Right atrium auricular region (tissue), 2 donors: Measurements from ENCODE around the gene STX16. TPM values are rescaled to one million over a fixed set of nuclear protein-coding genes. Genes with fewer than 3 reads are reported as not detected.

Source experiments
- DNase-seq: peaks from one replicate; pipeline ENCODE4 v3.0.0-alpha.2; 2019; ENCODE audit warnings: low spot score
- H3K27ac ChIP-seq, 2 donors: fragments of 200-600 bp; sonication (generic); 1 replicate in 1 of 2; 2 replicates in 1 of 2; pipeline ENCODE4 v1.5.1; 2016 to 2019
- H3K27me3 ChIP-seq, 2 donors: fragments of 200-600 bp; sonication (generic); one replicate each; pipeline versions ENCODE4 v1.5.1 to v1.6.0; 2017 to 2019
- H3K36me3 ChIP-seq: fragments of 200-600 bp; sonication (generic); one replicate; pipeline ENCODE4 v1.5.1; 2016
- H3K4me1 ChIP-seq, 2 donors: fragments of 200-600 bp; sonication (generic); one replicate each; pipeline versions ENCODE4 v1.5.1 to v1.6.0; 2017 to 2019
- H3K4me3 ChIP-seq, 2 donors: fragments of 200-600 bp; sonication (generic); 1 replicate in 1 of 2; 2 replicates in 1 of 2; pipeline ENCODE4 v1.5.1; 2017 to 2019; ENCODE audit warnings: mild to moderate bottlenecking in 1 of 2, moderate library complexity in 1 of 2
- H3K9me3 ChIP-seq, 2 donors: fragments of 200-600 bp; sonication (generic); one replicate each; pipeline ENCODE4 v1.5.1; 2019
- total RNA-seq, 2 donors: library from RNA; depleted of rRNA; stranded (reverse); fragments of >200 nt; gene quantifications; one replicate each; pipeline ENCODE4 v1.1.0, GENCODE V29; 2016
- TF ChIP-seq, protein P1 (sequence below), 2 donors: fragments of 200-600 bp; sonication (generic); IDR thresholded peaks; one replicate each; pipeline ENCODE4 v1.5.1; 2019; ENCODE audit warnings: antibody characterized with exemption in 2 of 2

Gene STX16
- total RNA-seq, 2 donors from 2014 or later = 20.9 to 26.1 TPM

DNA sequence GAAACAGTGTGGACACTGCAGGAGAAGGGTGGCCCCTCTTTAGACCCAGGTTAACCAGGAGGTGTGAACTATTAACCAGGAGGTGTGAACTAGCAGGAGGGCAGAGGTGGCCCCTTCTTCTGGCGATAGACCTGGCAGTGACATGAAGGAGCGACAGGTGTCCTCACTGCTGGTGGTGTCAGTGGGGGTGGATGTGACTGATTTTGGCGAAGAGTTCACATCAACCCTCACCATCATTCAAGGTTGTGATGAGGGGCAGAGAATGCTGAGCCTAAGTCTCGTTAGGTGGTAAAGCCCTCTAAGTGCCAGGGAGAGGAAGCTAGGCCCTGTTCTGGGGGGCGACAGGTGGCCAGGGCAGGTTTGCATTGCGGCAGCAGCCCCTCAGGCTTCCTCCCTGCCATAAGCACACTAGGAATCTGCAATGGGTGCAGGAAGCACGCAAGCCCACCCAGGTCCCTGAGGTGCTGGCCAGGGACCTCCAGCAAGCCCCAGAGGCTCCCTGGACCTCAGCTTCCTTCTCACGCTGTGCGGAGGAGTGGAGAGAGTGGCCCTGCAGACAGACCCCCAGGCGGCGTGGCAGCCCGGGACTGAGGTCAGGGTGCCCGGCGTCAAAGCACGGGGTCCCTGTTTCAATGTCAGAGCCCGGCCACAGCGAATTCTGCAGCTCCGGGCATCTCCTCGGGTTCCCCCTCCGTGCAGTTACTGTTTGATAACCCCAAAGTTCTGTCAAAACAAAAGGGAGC lies 55.2 kb downstream of the STX16 start:
- DNase-seq = peak; percentile 16
- no peak overlapping the region for H3K4me3 ChIP-seq
- H3K27ac ChIP-seq = no peak overlapping the region
- no peaks in the 10 kb centered on the region for H3K27me3 ChIP-seq
- no peaks in the 10 kb centered on the region for H3K9me3 ChIP-seq
- peaks cover 28% of the 10 kb centered on the region for H3K36me3 ChIP-seq
- H3K4me1 ChIP-seq = no peaks in the 10 kb centered on the region
- TF ChIP-seq, protein P1, sequence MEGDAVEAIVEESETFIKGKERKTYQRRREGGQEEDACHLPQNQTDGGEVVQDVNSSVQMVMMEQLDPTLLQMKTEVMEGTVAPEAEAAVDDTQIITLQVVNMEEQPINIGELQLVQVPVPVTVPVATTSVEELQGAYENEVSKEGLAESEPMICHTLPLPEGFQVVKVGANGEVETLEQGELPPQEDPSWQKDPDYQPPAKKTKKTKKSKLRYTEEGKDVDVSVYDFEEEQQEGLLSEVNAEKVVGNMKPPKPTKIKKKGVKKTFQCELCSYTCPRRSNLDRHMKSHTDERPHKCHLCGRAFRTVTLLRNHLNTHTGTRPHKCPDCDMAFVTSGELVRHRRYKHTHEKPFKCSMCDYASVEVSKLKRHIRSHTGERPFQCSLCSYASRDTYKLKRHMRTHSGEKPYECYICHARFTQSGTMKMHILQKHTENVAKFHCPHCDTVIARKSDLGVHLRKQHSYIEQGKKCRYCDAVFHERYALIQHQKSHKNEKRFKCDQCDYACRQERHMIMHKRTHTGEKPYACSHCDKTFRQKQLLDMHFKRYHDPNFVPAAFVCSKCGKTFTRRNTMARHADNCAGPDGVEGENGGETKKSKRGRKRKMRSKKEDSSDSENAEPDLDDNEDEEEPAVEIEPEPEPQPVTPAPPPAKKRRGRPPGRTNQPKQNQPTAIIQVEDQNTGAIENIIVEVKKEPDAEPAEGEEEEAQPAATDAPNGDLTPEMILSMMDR (IDR thresholded peaks at IDR 0.05) = no peak

DNA sequence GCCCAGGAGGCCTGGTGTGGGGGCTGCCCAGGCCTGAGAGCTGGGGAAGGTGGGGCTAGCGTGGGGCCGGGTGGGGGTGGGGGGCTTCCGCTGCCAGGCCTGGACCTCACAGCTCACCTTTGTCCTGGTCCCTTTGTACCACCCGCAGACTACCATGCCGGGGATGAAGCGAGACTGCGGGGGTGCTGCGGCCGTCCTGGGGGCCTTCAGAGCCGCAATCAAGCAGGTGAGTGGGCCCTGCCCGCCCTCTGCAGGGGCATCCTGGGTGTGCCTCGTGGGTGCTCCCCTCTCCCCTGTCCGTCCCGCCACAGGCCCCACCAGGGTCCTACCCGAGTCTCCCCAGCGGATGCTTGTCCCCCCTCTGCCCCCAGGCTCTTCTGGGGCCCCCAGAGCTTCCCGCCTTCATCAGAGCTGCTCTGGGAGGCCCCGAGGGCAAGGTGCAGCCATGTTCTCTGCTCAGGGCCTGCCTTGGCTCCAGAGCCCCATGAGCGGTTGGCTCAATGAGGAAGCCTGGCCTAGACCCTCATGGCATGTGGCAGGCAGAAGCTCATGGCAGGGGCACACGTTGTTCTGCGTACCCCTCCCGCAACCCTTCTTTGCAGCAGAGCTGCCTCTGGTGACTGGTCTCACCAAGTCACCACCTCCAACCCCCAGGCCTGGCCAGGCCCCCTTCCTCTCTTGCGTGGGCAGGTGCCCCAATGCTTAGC lies 56.0 kb downstream of the STX16 start:
- Histone ChIP-seq H3K27me3 (no peaks in the 10 kb centered on the region), H3K4me3 (no peak overlapping the region), H3K4me1 (no peaks in the 10 kb centered on the region), H3K9me3 (no peaks in the 10 kb centered on the region), H3K27ac (no peak overlapping the region), H3K36me3 (peaks cover 22% of the 10 kb centered on the region)
- TF ChIP-seq, protein P1 (IDR thresholded peaks at IDR 0.05) = no peak
- peak; percentile 42 for DNase-seq

DNA sequence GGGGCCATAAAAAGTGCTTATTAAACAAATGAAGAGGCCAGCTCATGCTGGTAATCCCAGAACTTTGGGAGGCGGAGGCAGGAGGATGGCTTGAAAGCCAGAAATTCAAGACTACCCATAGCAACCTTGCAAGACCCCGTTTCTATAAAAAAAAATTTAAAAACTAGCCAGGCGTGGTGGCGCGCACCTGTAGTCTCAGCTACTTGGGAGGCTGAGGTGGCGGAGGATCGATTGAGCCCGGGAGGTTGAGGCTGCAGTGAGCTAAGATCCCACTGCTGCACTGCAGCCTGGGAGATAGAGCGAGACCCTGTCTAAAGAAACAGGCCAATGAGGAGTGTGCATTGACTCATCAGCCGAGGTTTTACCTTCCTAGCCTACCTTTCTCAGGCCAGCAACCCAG lies 56.7 kb downstream of the STX16 start:
- H3K27ac ChIP-seq = no peak overlapping the region
- DNase-seq = peak; percentile 11
- H3K4me3 ChIP-seq = no peak overlapping the region
- H3K27me3 ChIP-seq = no peaks in the 10 kb centered on the region
- peaks cover 20% of the 10 kb centered on the region for H3K36me3 ChIP-seq
- no peaks in the 10 kb centered on the region for H3K4me1 ChIP-seq
- no peaks in the 10 kb centered on the region for H3K9me3 ChIP-seq
- TF ChIP-seq, protein P1 (IDR thresholded peaks at IDR 0.05) = no peak

DNA sequence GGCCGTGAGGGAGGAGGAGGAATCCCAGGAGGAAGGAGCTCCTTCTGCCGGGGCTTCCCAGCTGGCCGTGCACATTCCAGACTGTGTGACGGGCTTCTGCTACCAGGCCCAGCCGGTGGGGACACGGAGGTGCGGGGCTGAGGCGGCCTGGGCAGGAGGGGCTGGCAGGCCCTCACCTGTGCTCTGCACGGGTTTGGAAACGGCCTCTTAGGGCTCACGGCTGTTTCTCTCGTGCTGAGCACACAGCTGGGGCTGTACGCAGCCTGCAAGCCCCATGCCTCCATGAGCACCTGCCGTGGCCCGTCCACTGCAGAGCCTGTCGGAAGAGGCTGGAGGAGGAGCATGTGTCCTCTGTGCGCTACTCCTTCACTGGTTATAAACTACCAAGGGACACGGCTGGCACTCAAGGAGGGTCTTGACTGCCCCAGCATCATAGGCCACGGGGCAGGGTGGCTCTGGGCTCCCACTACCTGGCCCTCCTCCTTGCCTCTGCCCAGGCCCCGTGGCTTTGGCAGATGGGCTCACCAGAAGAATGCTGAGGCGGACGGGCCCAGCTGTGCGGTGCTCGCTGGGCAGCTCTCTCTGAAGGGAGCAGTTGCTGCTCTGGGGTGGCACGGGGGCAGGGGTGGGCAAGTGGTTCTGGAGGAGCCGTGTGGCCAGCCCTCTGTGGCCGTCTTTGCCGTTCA lies 57.3 kb downstream of the STX16 start:
- no peaks in the 10 kb centered on the region for H3K27me3 ChIP-seq
- H3K4me1 ChIP-seq = no peaks in the 10 kb centered on the region
- no peaks in the 10 kb centered on the region for H3K9me3 ChIP-seq
- TF ChIP-seq, protein P1 (IDR thresholded peaks at IDR 0.05) = no peak
- DNase-seq = peak; percentile 32
- peaks cover 17% of the 10 kb centered on the region for H3K36me3 ChIP-seq
- no peak overlapping the region for H3K27ac ChIP-seq
- no peak overlapping the region for H3K4me3 ChIP-seq

DNA sequence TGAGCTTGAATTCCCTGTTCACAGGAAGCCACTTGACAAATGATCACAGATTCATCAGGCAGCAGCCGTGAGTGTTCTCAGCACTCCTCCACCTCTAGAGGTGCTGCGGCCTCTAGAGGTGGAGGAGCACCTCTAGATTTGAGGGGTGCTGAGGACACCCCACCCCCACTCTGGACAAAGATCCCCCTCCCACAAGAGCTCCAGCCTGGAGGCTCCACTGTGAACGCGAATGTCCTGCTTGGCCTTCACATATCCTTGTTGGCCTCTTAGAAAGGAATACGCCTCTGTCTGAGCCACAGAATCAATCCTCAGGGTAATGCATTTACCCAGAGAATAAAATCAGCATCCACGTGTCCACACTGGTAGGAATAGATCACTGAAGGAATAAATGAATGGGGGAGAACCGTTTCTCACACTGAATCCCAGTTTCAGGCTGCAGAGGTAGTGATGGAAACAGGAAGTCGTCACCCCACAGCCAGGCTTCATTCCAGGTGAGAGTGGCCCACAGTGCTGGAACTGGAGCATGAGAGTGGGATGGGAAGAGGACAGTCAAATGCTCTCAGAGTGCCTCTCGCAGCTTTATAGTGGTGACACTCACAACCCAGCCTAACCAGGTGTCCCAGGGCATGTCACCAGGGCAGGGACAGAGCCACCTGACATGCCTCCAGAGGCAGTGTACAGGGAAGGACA lies 58.1 kb downstream of the STX16 start:
- Histone ChIP-seq H3K36me3 (peaks cover 9% of the 10 kb centered on the region), H3K27ac (no peak overlapping the region), H3K4me3 (no peak overlapping the region), H3K4me1 (no peaks in the 10 kb centered on the region), H3K9me3 (no peaks in the 10 kb centered on the region), H3K27me3 (no peaks in the 10 kb centered on the region)
- TF ChIP-seq, protein P1 (IDR thresholded peaks at IDR 0.05) = no peak
- peak; percentile 26 for DNase-seq
